Measurements from ENCODE around the gene PRSS35. TPM values are rescaled to one million over a fixed set of nuclear protein-coding genes. Genes with fewer than 3 reads are reported as not detected.
"Not testable (repeated sequence)": the region's sequence is repeated elsewhere in the genome, so short reads cannot be mapped to it uniquely, and the experiment has no call there.

PRSS35 gene
- total RNA-seq = not detected in 2 replicates

DNA sequence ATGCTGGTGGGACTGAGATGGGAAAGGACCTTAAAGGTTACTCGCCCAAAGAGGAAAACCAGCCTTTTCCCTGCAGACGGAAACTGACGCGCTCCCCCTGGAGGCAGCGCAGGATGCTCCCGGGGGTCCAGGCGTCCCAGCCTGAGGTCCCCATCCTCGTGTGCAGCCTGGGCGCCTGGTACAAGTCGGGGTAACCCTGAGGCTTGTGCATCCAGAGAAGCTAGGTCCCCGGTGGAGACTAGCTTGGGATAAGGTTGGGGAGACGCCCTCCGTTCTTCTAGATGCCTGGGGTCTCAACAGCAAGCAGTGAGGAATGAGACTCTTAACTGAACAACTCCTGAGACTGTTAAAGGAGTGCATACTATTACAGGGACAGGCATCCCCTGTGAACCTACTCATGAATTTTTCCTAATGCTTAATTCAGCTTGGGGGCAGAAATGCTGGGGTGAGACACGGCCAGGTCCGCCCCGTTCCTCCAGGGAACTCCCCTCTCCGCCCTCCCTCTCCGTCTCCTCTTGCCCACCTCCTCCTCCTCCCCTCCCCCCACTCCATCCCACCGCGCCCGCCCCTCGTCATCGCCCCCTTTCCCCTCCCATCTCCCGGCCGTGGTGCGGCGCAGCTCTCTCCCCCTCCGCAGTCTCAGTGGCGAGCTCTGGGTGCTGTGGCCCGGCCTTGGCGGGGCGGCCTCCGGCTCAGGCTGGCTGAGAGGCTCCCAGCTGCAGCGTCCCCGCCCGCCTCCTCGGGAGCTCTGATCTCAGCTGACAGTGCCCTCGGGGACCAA, at the start of gene PRSS35:
PRSS35 (plus strand) TSS at position 634 of the 781 bp plus-strand sequence. CDS start 10,908 bp downstream, outside the sequence.
- DNase-seq (ENCODE audit: low spot score) = no peak
- H3K27ac Mint-ChIP-seq = no peak within 1 kb of the TSS
- H3K36me3 Mint-ChIP-seq (ENCODE audit: low read depth) = no peaks in the 10 kb centered on the region
- intact Hi-C loops (cut with micrococcal nuclease) = loop anchor here (5.0 kb wide), 1 partner anchor 95 kb away; no protein-coding TSS in a partner anchor
- peaks cover 6% of the 10 kb centered on the region for H3K4me1 Mint-ChIP-seq (ENCODE audit: low read depth)
- no peaks in the 10 kb centered on the region for H3K9me3 Mint-ChIP-seq
- H3K4me3 Mint-ChIP-seq (ENCODE audit: low read depth) = no peak within 1 kb of the TSS
- peaks cover 42% of the 10 kb centered on the region for H3K27me3 Mint-ChIP-seq (ENCODE audit: low read depth)

DNA sequence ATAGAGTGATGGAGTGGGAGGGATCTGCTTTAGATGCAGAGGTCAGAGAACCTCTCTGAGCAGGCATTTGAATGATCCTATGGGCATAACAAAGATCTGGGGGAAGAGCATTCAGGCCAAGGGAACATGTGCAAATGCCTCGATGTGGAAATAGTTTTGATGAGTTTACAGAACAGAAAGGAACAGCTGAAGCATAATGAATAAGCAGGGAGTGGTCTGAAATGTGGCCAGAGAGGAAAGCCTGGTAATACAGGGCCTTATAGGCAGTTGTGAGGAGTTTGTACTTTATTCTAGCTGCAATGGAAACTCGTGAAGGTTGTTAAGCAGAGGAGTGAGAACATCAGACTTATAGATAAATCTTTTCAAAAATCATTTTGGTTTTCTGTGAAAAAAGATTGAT, 48.4 kb upstream of the PRSS35 start:
- intact Hi-C loops (cut with micrococcal nuclease) = no loop called here
- Mint-ChIP-seq H3K27me3 (ENCODE audit: low read depth) (peaks cover 2% of the 10 kb centered on the region), H3K4me3 (ENCODE audit: low read depth) (no peak overlapping the region), H3K9me3 (no peaks in the 10 kb centered on the region), H3K27ac (no peak overlapping the region), H3K36me3 (ENCODE audit: low read depth) (no peaks in the 10 kb centered on the region), H3K4me1 (ENCODE audit: low read depth) (no peaks in the 10 kb centered on the region)
- no peak for DNase-seq (ENCODE audit: low spot score)

DNA sequence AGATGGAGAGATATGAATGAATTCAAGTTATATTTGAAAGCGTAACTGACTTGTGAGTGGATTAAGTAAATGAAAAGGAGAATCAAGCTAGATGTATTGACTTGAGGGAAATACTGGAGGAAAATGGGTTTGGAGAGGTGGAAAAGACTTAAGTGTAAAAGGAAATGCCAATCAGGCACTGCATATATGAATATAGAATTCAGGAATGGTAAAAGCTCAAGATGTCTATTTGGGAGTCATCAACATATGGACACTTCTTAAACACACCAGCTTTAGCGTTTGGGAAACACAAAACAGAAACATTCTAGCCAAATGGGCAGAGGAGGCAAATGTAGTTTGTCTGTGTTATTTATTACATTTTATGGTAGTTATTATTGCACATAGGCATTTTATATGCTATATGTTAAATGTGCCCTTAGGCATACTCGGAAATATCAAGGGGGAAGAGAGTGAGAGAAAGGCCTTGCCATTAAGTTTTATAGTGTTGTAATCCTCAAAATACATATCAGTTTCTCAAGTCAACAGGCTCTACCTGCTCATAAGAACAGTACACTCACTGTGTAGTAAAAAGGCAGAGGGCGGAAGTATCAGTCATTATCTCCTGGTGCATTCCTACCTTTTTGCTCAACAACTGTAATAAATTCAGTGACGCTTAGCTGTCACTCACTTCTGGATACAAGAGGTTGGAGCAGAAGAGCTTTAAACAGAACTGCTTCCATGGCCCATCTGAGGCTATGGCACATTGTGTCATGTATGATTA, 47.8 kb upstream of the PRSS35 start:
- peaks cover 2% of the 10 kb centered on the region for H3K27me3 Mint-ChIP-seq (ENCODE audit: low read depth)
- H3K36me3 Mint-ChIP-seq (ENCODE audit: low read depth) = no peaks in the 10 kb centered on the region
- intact Hi-C loops (cut with micrococcal nuclease) = no loop called here
- H3K4me3 Mint-ChIP-seq (ENCODE audit: low read depth) = no peak overlapping the region
- no peaks in the 10 kb centered on the region for H3K4me1 Mint-ChIP-seq (ENCODE audit: low read depth)
- no peak for DNase-seq (ENCODE audit: low spot score)
- no peak overlapping the region for H3K27ac Mint-ChIP-seq
- no peaks in the 10 kb centered on the region for H3K9me3 Mint-ChIP-seq

- intact Hi-C loops (cut with micrococcal nuclease) = no loop called here
- no peaks in the 10 kb centered on the region for H3K9me3 Mint-ChIP-seq
- H3K27me3 Mint-ChIP-seq (ENCODE audit: low read depth) = peaks cover 2% of the 10 kb centered on the region
- no peak overlapping the region for H3K4me3 Mint-ChIP-seq (ENCODE audit: low read depth)
- H3K36me3 Mint-ChIP-seq (ENCODE audit: low read depth) = no peaks in the 10 kb centered on the region
- DNase-seq (ENCODE audit: low spot score) = no peak
- H3K27ac Mint-ChIP-seq = no peak overlapping the region
- no peaks in the 10 kb centered on the region for H3K4me1 Mint-ChIP-seq (ENCODE audit: low read depth)
Observed at GRCh38 chr6:83466328-83466727, 46.0 kb upstream of the PRSS35 start.

GRCh38 chr6:83467620-83468036, 44.7 kb upstream of the PRSS35 start:
- Mint-ChIP-seq H3K4me1 (ENCODE audit: low read depth) (no peaks in the 10 kb centered on the region), H3K9me3 (no peaks in the 10 kb centered on the region), H3K27me3 (ENCODE audit: low read depth) (peaks cover 2% of the 10 kb centered on the region), H3K4me3 (ENCODE audit: low read depth) (no peak overlapping the region), H3K27ac (no peak overlapping the region), H3K36me3 (ENCODE audit: low read depth) (no peaks in the 10 kb centered on the region)
- intact Hi-C loops (cut with micrococcal nuclease) = no loop called here
- DNase-seq (ENCODE audit: low spot score) = no peak

DNA sequence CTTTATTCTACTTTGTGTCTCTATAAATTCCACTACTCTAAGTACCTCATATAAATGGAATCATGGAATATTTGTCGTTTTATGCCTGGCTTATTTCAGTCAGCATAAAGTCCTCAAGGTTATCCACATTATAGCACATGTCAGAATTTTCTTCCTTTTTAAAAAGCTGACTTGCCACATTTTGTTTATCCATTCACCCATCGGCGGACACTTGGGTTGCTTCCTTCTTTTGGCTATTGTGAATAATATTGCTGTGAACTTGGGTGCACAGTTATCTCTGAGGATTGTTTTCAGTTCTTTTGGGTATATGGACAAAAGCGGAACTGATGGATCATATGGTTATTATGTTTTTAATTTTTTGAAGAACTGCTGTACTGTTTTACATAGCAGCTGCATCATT, 42.3 kb upstream of the PRSS35 start:
- Mint-ChIP-seq H3K4me1 (ENCODE audit: low read depth) (no peaks in the 10 kb centered on the region), H3K4me3 (ENCODE audit: low read depth) (no peak overlapping the region), H3K27me3 (ENCODE audit: low read depth) (peaks cover 2% of the 10 kb centered on the region), H3K27ac (no peak overlapping the region), H3K9me3 (no peaks in the 10 kb centered on the region), H3K36me3 (ENCODE audit: low read depth) (no peaks in the 10 kb centered on the region)
- intact Hi-C loops (cut with micrococcal nuclease) = no loop called here
- DNase-seq (ENCODE audit: low spot score) = no peak

- no peaks in the 10 kb centered on the region for H3K4me1 Mint-ChIP-seq (ENCODE audit: low read depth)
Observed at GRCh38 chr6:83470587-83470986, 41.7 kb upstream of the PRSS35 start.

GRCh38 chr6:83472767-83473166, 39.6 kb upstream of the PRSS35 start:
- no peaks in the 10 kb centered on the region for H3K9me3 Mint-ChIP-seq
- intact Hi-C loops (cut with micrococcal nuclease) = no loop called here
- no peak overlapping the region for H3K4me3 Mint-ChIP-seq (ENCODE audit: low read depth)
- no peak overlapping the region for H3K27ac Mint-ChIP-seq
- H3K4me1 Mint-ChIP-seq (ENCODE audit: low read depth) = no peaks in the 10 kb centered on the region
- no peak for DNase-seq (ENCODE audit: low spot score)
- no peaks in the 10 kb centered on the region for H3K36me3 Mint-ChIP-seq (ENCODE audit: low read depth)
- H3K27me3 Mint-ChIP-seq (ENCODE audit: low read depth) = peaks cover 2% of the 10 kb centered on the region

More at GRCh38 chr6:83470587-83470986, 41.7 kb upstream of the PRSS35 start:
- no peaks in the 10 kb centered on the region for H3K36me3 Mint-ChIP-seq (ENCODE audit: low read depth)
- no peak overlapping the region for H3K27ac Mint-ChIP-seq
- intact Hi-C loops (cut with micrococcal nuclease) = no loop called here
- H3K9me3 Mint-ChIP-seq = no peaks in the 10 kb centered on the region
- H3K27me3 Mint-ChIP-seq (ENCODE audit: low read depth) = peaks cover 2% of the 10 kb centered on the region
- H3K4me3 Mint-ChIP-seq (ENCODE audit: low read depth) = no peak overlapping the region
- DNase-seq (ENCODE audit: low spot score) = no peak

DNA sequence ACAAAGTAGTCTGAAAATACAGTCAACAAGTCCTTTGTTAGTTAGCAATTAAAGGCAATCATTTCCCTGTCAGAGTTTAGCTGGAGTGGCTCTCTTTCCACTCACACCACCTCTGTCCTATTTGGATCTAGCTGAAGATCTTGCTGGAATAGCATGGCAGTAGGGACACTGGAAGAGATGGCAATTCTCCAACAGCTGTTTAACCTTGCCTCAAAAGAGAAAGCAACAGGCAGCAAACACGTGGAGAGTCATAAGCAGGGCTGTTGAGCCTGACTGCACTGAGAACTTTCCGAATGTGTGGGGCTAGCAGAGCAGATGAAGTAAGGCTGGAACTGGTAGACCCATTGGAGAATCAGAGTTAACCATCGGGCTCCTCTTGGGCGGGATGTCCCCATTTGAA, 38.0 kb upstream of the PRSS35 start:
- Mint-ChIP-seq H3K4me1 (ENCODE audit: low read depth) (no peaks in the 10 kb centered on the region), H3K27me3 (ENCODE audit: low read depth) (no peaks in the 10 kb centered on the region), H3K9me3 (no peaks in the 10 kb centered on the region), H3K4me3 (ENCODE audit: low read depth) (no peak overlapping the region), H3K36me3 (ENCODE audit: low read depth) (no peaks in the 10 kb centered on the region), H3K27ac (no peak overlapping the region)
- DNase-seq (ENCODE audit: low spot score) = no peak
- intact Hi-C loops (cut with micrococcal nuclease) = no loop called here

DNA sequence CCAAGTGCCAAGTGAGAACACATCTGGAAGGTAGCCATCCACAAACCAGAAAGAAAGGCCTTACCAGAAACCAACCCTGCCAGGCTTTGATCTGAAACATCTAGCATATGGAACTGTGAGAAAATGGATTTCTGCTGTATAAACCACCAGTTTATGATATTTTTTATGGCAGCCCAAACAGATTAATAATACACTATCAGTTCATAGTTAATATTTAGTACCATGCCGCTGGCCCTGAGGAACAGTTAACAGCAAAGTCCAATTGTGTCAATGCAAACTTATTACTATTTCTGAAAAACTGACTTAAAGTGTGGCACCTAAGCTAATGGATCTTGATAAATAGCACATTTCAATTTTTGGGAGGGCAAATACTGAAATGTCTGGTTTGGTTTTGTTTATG, 35.4 kb upstream of the PRSS35 start:
- no peaks in the 10 kb centered on the region for H3K27me3 Mint-ChIP-seq (ENCODE audit: low read depth)

DNA sequence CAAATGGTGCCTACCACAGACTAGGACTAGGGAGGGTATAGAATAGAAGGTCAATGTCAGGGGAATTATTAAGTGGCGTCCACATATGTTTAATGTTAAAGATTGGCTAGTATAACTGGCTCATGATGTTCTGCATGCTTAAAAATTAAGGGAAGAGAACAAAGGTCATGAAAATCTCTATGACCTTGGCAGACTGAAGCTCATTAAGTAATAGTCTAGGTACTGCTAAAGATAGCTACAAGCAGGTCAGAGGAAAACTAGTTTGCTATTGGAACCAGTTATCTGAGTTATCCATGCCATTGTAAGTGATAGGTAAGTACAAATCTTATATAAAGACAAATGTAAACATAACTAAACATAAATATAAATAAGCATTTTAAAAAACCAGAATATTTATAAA, 32.9 kb upstream of the PRSS35 start:
- Mint-ChIP-seq H3K27me3 (ENCODE audit: low read depth) (no peaks in the 10 kb centered on the region), H3K4me1 (ENCODE audit: low read depth) (no peaks in the 10 kb centered on the region), H3K9me3 (no peaks in the 10 kb centered on the region), H3K27ac (no peak overlapping the region), H3K36me3 (ENCODE audit: low read depth) (no peaks in the 10 kb centered on the region), H3K4me3 (ENCODE audit: low read depth) (no peak overlapping the region)
- DNase-seq (ENCODE audit: low spot score) = no peak
- intact Hi-C loops (cut with micrococcal nuclease) = no loop called here

More for the DNA sequence above, 35.4 kb upstream of the PRSS35 start:
- H3K4me1 Mint-ChIP-seq (ENCODE audit: low read depth) = no peaks in the 10 kb centered on the region
- intact Hi-C loops (cut with micrococcal nuclease) = no loop called here
- H3K4me3 Mint-ChIP-seq (ENCODE audit: low read depth) = no peak overlapping the region
- no peaks in the 10 kb centered on the region for H3K9me3 Mint-ChIP-seq
- no peak for DNase-seq (ENCODE audit: low spot score)
- no peaks in the 10 kb centered on the region for H3K36me3 Mint-ChIP-seq (ENCODE audit: low read depth)
- H3K27ac Mint-ChIP-seq = no peak overlapping the region

GRCh38 chr6:83480470-83480869, 31.9 kb upstream of the PRSS35 start:
- no peak for DNase-seq (ENCODE audit: low spot score)
- H3K27me3 Mint-ChIP-seq (ENCODE audit: low read depth) = no peaks in the 10 kb centered on the region
- H3K4me1 Mint-ChIP-seq (ENCODE audit: low read depth) = no peaks in the 10 kb centered on the region
- no peak overlapping the region for H3K27ac Mint-ChIP-seq
- intact Hi-C loops (cut with micrococcal nuclease) = no loop called here
- no peak overlapping the region for H3K4me3 Mint-ChIP-seq (ENCODE audit: low read depth)
- no peaks in the 10 kb centered on the region for H3K36me3 Mint-ChIP-seq (ENCODE audit: low read depth)
- no peaks in the 10 kb centered on the region for H3K9me3 Mint-ChIP-seq

- H3K4me1 Mint-ChIP-seq (ENCODE audit: low read depth); intact Hi-C loops (cut with micrococcal nuclease); H3K9me3 Mint-ChIP-seq; DNase-seq (ENCODE audit: low spot score); H3K27ac Mint-ChIP-seq; H3K36me3 Mint-ChIP-seq (ENCODE audit: low read depth); H3K27me3 Mint-ChIP-seq (ENCODE audit: low read depth); H3K4me3 Mint-ChIP-seq (ENCODE audit: low read depth): not testable (repeated sequence)
Observed at GRCh38 chr6:83481938-83482337, 30.4 kb upstream of the PRSS35 start.
